T-helper 2 cell treated with Interferon-gamma antibody and Interleukin-4, amounts not matched to agents 5 μg/mL and 100 μg/mL, for 36 hours (primary cell): Measurements from ENCODE around the gene COL5A1.

Experiments
- DNase-seq: peaks from one replicate; pipeline ENCODE4 v3.0.0; 2021; ENCODE audit warnings: low spot score
- H3K27ac Mint-ChIP-seq: one replicate; pipeline ENCODE4 v1.8.0; 2021; ENCODE audit warnings: mild to moderate bottlenecking, mixed read lengths
- H3K27me3 Mint-ChIP-seq: one replicate; pipeline ENCODE4 v1.8.0; 2021; ENCODE audit warnings: low read depth, mixed read lengths
- H3K36me3 Mint-ChIP-seq: one replicate; pipeline ENCODE4 v1.8.0; 2021; ENCODE audit warnings: low read depth, mixed read lengths
- H3K4me1 Mint-ChIP-seq: one replicate; pipeline ENCODE4 v1.8.0; 2021; ENCODE audit warnings: low read depth, mixed read lengths
- H3K4me3 Mint-ChIP-seq: one replicate; pipeline ENCODE4 v1.8.0; 2022; ENCODE audit warnings: mild to moderate bottlenecking, moderate library complexity, mixed read lengths
- H3K9me3 Mint-ChIP-seq: one replicate; pipeline ENCODE4 v1.8.0; 2021; ENCODE audit warnings: mixed read lengths

COL5A1 gene

GRCh38 chr9:134670851-134671281, 29.3 kb downstream of the COL5A1 start:
- Mint-ChIP-seq H3K27me3 (no peaks in the 10 kb centered on the region), H3K9me3 (no peaks in the 10 kb centered on the region), H3K36me3 (no peaks in the 10 kb centered on the region), H3K4me1 (no peaks in the 10 kb centered on the region), H3K4me3 (no peak overlapping the region), H3K27ac (no peak overlapping the region)
- DNase-seq: no peak

- no peaks in the 10 kb centered on the region for H3K36me3 Mint-ChIP-seq
Observed at GRCh38 chr9:134671341-134672113, 29.9 kb downstream of the COL5A1 start.

GRCh38 chr9:134676361-134676760, 34.8 kb downstream of the COL5A1 start:
- Mint-ChIP-seq H3K27me3 (no peaks in the 10 kb centered on the region), H3K36me3 (no peaks in the 10 kb centered on the region), H3K4me1 (no peaks in the 10 kb centered on the region), H3K27ac (no peak overlapping the region), H3K9me3 (no peaks in the 10 kb centered on the region), H3K4me3 (no peak overlapping the region)
- DNase-seq: no peak

More at GRCh38 chr9:134671341-134672113, 29.9 kb downstream of the COL5A1 start:
- Mint-ChIP-seq H3K27ac (no peak overlapping the region), H3K4me3 (no peak overlapping the region), H3K9me3 (no peaks in the 10 kb centered on the region), H3K27me3 (no peaks in the 10 kb centered on the region), H3K4me1 (no peaks in the 10 kb centered on the region)
- no peak for DNase-seq

GRCh38 chr9:134676886-134677285, 35.3 kb downstream of the COL5A1 start:
- no peaks in the 10 kb centered on the region for H3K4me1 Mint-ChIP-seq
- H3K36me3 Mint-ChIP-seq: no peaks in the 10 kb centered on the region
- H3K9me3 Mint-ChIP-seq: no peaks in the 10 kb centered on the region
- no peaks in the 10 kb centered on the region for H3K27me3 Mint-ChIP-seq
- DNase-seq: no peak
- no peak overlapping the region for H3K27ac Mint-ChIP-seq
- no peak overlapping the region for H3K4me3 Mint-ChIP-seq

GRCh38 chr9:134677743-134678142, 36.1 kb downstream of the COL5A1 start:
- no peaks in the 10 kb centered on the region for H3K9me3 Mint-ChIP-seq
- no peaks in the 10 kb centered on the region for H3K27me3 Mint-ChIP-seq
- no peak overlapping the region for H3K27ac Mint-ChIP-seq
- H3K4me1 Mint-ChIP-seq: no peaks in the 10 kb centered on the region
- no peaks in the 10 kb centered on the region for H3K36me3 Mint-ChIP-seq
- no peak for DNase-seq
- H3K4me3 Mint-ChIP-seq: no peak overlapping the region

- Mint-ChIP-seq H3K4me1 (no peaks in the 10 kb centered on the region), H3K27ac (no peak overlapping the region), H3K4me3 (no peak overlapping the region), H3K9me3 (no peaks in the 10 kb centered on the region), H3K27me3 (no peaks in the 10 kb centered on the region), H3K36me3 (no peaks in the 10 kb centered on the region)
- no peak for DNase-seq
Observed at GRCh38 chr9:134678206-134678605, 36.6 kb downstream of the COL5A1 start.

- H3K4me3 Mint-ChIP-seq: no peak overlapping the region
- H3K9me3 Mint-ChIP-seq: no peaks in the 10 kb centered on the region
- no peaks in the 10 kb centered on the region for H3K27me3 Mint-ChIP-seq
- H3K36me3 Mint-ChIP-seq: no peaks in the 10 kb centered on the region
- no peak overlapping the region for H3K27ac Mint-ChIP-seq
- no peak for DNase-seq
- no peaks in the 10 kb centered on the region for H3K4me1 Mint-ChIP-seq
Observed at GRCh38 chr9:134678666-134679443, 37.3 kb downstream of the COL5A1 start.

- Mint-ChIP-seq H3K4me3 (no peak overlapping the region), H3K36me3 (no peaks in the 10 kb centered on the region), H3K27ac (no peak overlapping the region), H3K4me1 (no peaks in the 10 kb centered on the region), H3K27me3 (no peaks in the 10 kb centered on the region), H3K9me3 (no peaks in the 10 kb centered on the region)
- DNase-seq: no peak
Observed at GRCh38 chr9:134679616-134680392, 38.2 kb downstream of the COL5A1 start.

GRCh38 chr9:134680393-134681060, 38.9 kb downstream of the COL5A1 start:
- H3K27me3 Mint-ChIP-seq: no peaks in the 10 kb centered on the region
- no peak for DNase-seq
- no peaks in the 10 kb centered on the region for H3K9me3 Mint-ChIP-seq
- H3K36me3 Mint-ChIP-seq: no peaks in the 10 kb centered on the region
- no peak overlapping the region for H3K4me3 Mint-ChIP-seq
- H3K4me1 Mint-ChIP-seq: no peaks in the 10 kb centered on the region
- H3K27ac Mint-ChIP-seq: no peak overlapping the region

GRCh38 chr9:134681061-134681661, 39.6 kb downstream of the COL5A1 start:
- Mint-ChIP-seq H3K27me3 (no peaks in the 10 kb centered on the region), H3K27ac (no peak overlapping the region), H3K9me3 (no peaks in the 10 kb centered on the region), H3K4me3 (no peak overlapping the region), H3K4me1 (no peaks in the 10 kb centered on the region), H3K36me3 (no peaks in the 10 kb centered on the region)
- no peak for DNase-seq

GRCh38 chr9:134682026-134682425, 40.4 kb downstream of the COL5A1 start:
- Mint-ChIP-seq H3K4me1 (no peaks in the 10 kb centered on the region), H3K36me3 (no peaks in the 10 kb centered on the region), H3K27ac (no peak overlapping the region), H3K9me3 (no peaks in the 10 kb centered on the region), H3K4me3 (no peak overlapping the region), H3K27me3 (no peaks in the 10 kb centered on the region)
- DNase-seq: no peak

- Mint-ChIP-seq H3K27me3 (no peaks in the 10 kb centered on the region), H3K9me3 (no peaks in the 10 kb centered on the region), H3K4me1 (no peaks in the 10 kb centered on the region), H3K27ac (no peak overlapping the region), H3K36me3 (no peaks in the 10 kb centered on the region), H3K4me3 (no peak overlapping the region)
- DNase-seq: no peak
Observed at GRCh38 chr9:134682651-134683364, 41.2 kb downstream of the COL5A1 start.
